GM19240 (cell line): Measurements from ENCODE around the gene DCN.
"Not testable (repeated sequence)": the region's sequence is repeated elsewhere in the genome, so short reads cannot be mapped to it uniquely, and the experiment has no call there.

Source experiments
- DNase-seq: peaks from one replicate; pipeline ENCODE4 v3.0.0; 2011; ENCODE audit warnings: low spot score; ENCODE audit not compliant: insufficient read length

Gene DCN

GRCh38 chr12:91182636-91183455, at the start of gene DCN:
TSS of gene DCN (minus strand) at chr12:91182817. CDS start at chr12:91178552, 4,265 bp downstream.
- no peak for DNase-seq

- DNase-seq, result no peak
These were observed 48.2 kb upstream of the DCN start for GRCh38 chr12:91230841-91231240.

GRCh38 chr12:91226951-91227350, 44.3 kb upstream of the DCN start:
- DNase-seq, result no peak

- no peak for DNase-seq
These were observed 42.7 kb upstream of the DCN start for GRCh38 chr12:91225316-91225715.

GRCh38 chr12:91224401-91224800, 41.8 kb upstream of the DCN start:
- no peak for DNase-seq

- DNase-seq, result no peak
These were observed 40.1 kb upstream of the DCN start for GRCh38 chr12:91222746-91223145.

- no peak for DNase-seq
These were observed 37.3 kb upstream of the DCN start for GRCh38 chr12:91219919-91220318.

GRCh38 chr12:91219511-91219910, 36.9 kb upstream of the DCN start:
- DNase-seq, result no peak

GRCh38 chr12:91216871-91217270, 34.3 kb upstream of the DCN start:
- DNase-seq, result no peak

GRCh38 chr12:91215940-91216454, 33.4 kb upstream of the DCN start:
- no peak for DNase-seq

GRCh38 chr12:91211866-91212265, 29.2 kb upstream of the DCN start:
- DNase-seq, result no peak

- no peak for DNase-seq
These were observed 28.0 kb upstream of the DCN start for GRCh38 chr12:91210618-91211017.

- DNase-seq, result no peak
These were observed 27.5 kb upstream of the DCN start for GRCh38 chr12:91210144-91210543.

GRCh38 chr12:91207301-91207700, 24.7 kb upstream of the DCN start:
- not testable (repeated sequence) for DNase-seq

- DNase-seq, result no peak
These were observed 23.2 kb upstream of the DCN start for GRCh38 chr12:91205811-91206210.

- DNase-seq, result no peak
These were observed 21.8 kb upstream of the DCN start for GRCh38 chr12:91204421-91204820.

- no peak for DNase-seq
These were observed 21.0 kb upstream of the DCN start for GRCh38 chr12:91203610-91204009.

GRCh38 chr12:91202390-91202789, 19.8 kb upstream of the DCN start:
- no peak for DNase-seq

- no peak for DNase-seq
These were observed 13.8 kb upstream of the DCN start for GRCh38 chr12:91196436-91196835.

- no peak for DNase-seq
These were observed 11.9 kb upstream of the DCN start for GRCh38 chr12:91194500-91194899.

GRCh38 chr12:91191513-91192111, 9.0 kb upstream of the DCN start:
- DNase-seq, result no peak

GRCh38 chr12:91189516-91189915, 6.9 kb upstream of the DCN start:
- no peak for DNase-seq

- DNase-seq, result no peak
These were observed 6.2 kb upstream of the DCN start for GRCh38 chr12:91188778-91189177.
